GM12801 (cell line): Measurements from ENCODE around the gene DPEP2.

Experiments
- TF ChIP-seq, protein P1 (sequence below): IDR thresholded peaks from one replicate; pipeline ENCODE4 v1.5.1; 2011; ENCODE audit warnings: control low read depth; ENCODE audit not compliant: insufficient read length; ENCODE audit errors: extremely low read depth

DPEP2 gene

DNA sequence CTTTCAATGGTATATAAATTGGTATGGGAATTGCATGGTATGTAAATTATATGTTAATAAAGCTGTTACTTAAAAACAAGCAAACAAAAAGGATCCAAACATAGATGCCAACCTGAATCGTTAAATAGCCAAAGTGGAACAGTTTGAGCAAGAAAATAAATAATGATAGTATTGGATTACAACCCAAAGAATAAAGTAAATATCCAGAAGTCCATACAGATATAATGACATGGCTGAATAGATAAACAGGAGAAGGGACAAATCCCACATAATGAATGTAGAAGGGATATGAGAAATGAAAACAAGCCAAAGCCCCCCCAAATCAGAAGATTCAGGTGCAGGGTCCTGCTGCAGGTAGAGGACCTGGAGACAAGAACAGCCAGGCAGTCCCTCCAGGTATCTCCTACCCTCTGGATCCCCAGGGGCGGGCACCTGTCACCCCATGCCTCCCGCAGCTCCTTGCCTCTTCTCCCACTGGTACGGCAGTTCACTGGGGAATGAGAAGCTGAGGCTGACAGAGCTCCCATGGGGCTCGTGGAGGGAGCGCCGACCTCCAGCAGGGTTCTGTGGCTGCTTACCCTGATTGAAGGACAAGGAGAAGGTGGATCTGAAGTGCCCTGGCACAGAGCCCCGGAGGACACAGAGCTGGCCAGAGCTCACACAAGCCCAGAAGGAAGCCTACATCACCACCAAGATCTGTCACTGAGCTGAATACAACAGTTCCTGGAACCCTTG lies 45.5 kb downstream of the DPEP2 start:
- TF ChIP-seq, protein P1, sequence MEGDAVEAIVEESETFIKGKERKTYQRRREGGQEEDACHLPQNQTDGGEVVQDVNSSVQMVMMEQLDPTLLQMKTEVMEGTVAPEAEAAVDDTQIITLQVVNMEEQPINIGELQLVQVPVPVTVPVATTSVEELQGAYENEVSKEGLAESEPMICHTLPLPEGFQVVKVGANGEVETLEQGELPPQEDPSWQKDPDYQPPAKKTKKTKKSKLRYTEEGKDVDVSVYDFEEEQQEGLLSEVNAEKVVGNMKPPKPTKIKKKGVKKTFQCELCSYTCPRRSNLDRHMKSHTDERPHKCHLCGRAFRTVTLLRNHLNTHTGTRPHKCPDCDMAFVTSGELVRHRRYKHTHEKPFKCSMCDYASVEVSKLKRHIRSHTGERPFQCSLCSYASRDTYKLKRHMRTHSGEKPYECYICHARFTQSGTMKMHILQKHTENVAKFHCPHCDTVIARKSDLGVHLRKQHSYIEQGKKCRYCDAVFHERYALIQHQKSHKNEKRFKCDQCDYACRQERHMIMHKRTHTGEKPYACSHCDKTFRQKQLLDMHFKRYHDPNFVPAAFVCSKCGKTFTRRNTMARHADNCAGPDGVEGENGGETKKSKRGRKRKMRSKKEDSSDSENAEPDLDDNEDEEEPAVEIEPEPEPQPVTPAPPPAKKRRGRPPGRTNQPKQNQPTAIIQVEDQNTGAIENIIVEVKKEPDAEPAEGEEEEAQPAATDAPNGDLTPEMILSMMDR = no peak

DNA sequence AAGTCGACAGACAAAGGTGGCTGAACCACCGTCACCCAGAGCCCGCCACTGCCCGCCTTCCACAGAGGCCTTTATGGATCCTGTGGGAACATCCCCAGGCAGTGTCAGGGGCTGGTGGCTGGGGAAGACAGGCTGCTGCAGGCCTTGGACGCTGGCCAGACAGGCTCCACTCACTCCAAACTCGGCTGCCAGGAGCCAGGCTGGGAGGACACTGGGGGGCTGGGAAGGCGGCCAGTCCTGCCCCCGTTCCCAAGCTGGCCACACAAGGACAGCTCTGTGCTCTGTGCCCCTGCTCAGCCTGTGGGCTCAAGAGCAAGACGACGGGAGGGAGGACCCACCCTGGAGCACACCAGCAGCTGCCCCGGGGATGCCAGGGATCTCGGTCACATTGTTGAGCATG lies 47.8 kb downstream of the DPEP2 start:
- TF ChIP-seq, protein P1 = no peak

- TF ChIP-seq, protein P1 = no peak
These were observed 48.9 kb downstream of the DPEP2 start for GRCh38 chr16:67950335-67950843.

- TF ChIP-seq, protein P1 = no peak
These were observed 49.6 kb downstream of the DPEP2 start for GRCh38 chr16:67949645-67950044.

- TF ChIP-seq, protein P1 = no peak
These were observed 51.3 kb downstream of the DPEP2 start for GRCh38 chr16:67948015-67948414.

GRCh38 chr16:67946966-67947558 lies 52.2 kb downstream of the DPEP2 start:
- TF ChIP-seq, protein P1 = no peak

GRCh38 chr16:67946128-67946569 lies 53.1 kb downstream of the DPEP2 start:
- TF ChIP-seq, protein P1 = no peak
